ENCODE data around the gene DOC2B. TPM values are rescaled to one million over a fixed set of nuclear protein-coding genes. Genes with fewer than 3 reads are reported as not detected.

Gene DOC2B
- total and polyA plus RNA-seq, 2 experiments from 2014 or later = 0.42 to 3.8 TPM

DNA sequence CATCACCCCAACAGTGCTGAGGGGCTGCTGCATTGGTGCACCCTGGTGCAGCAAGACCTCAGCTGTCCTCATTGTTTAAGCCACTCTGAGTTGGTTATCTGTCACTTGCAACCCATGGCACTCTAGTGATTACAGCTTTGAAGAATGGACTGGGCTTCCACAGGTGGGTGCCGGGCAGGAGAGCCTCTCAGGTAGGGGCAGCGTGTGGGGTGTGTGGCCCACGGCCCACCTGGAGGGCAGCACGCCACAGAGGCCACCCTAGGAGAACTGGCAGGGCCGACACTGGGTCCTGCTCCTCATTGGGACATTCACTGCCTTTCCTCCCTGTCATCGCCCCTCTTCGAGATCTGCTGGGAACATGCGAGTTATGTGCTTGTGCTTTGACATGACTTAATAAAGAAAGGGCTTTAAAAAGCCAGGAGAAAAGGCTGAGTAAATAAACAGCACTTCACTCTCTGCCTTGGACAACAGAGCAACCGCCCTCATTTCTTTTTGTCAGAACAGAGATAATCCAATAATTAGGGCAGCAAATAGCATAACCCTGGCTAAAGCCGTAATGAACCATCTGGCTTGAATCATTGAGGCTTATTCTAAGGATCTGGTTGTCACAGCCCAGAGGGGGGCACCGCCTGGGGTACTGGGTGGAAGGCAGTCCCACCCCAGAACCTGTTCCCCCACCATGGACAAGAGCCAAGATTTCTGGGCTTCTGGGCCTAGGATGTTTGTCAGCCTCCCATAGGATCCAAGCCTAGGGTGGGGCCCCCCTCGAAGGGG lies 3.0 kb downstream of the DOC2B start:
- Histone ChIP-seq H3K4me2 (no peak overlapping the region), H4K20me1 (replicated peaks; ENCODE audit: insufficient read depth) (no peaks in the 10 kb centered on the region), H3K79me2 (replicated peaks; ENCODE audit: insufficient read depth) (no peaks in the 10 kb centered on the region), H3K27ac (ENCODE audit: low read depth) (no peak overlapping the region), H3F3A (replicated peaks; ENCODE audit: low read depth) (peaks cover 10% of the 10 kb centered on the region; the same call in 1 of the 2 replicates), H3K4me1 (ENCODE audit: insufficient read depth) (peaks cover 7% of the 10 kb centered on the region), H3K36me3 (ENCODE audit: insufficient read depth) (no peaks in the 10 kb centered on the region), H3K4me3 (no peak overlapping the region), H2AFZ (no peak overlapping the region), H3K9me2 (ENCODE audit: insufficient read depth) (no peaks in the 10 kb centered on the region), H3K27me3 (ENCODE audit: insufficient read depth) (peaks cover 36% of the 10 kb centered on the region)
- no peak for TF ChIP-seq JUNB (IDR thresholded peaks at IDR 0.05; ENCODE audit: unreplicated experiment)
- no peak for TF ChIP-seq STAT1 (IDR thresholded peaks at IDR 0.05; ENCODE audit: unreplicated experiment)
- TF ChIP-seq POLR2AphosphoS5 (IDR thresholded peaks at IDR 0.05; ENCODE audit: low read depth) = no peak
- no peak for TF ChIP-seq ETS1 (IDR thresholded peaks at IDR 0.05)
- TF ChIP-seq ZNF114 (CRISPR knock-in tag; IDR thresholded peaks at IDR 0.05) = no peak
- TF ChIP-seq NANOG (IDR thresholded peaks at IDR 0.05; ENCODE audit: borderline replicate concordance) = no peak
- TF ChIP-seq, protein P1, sequence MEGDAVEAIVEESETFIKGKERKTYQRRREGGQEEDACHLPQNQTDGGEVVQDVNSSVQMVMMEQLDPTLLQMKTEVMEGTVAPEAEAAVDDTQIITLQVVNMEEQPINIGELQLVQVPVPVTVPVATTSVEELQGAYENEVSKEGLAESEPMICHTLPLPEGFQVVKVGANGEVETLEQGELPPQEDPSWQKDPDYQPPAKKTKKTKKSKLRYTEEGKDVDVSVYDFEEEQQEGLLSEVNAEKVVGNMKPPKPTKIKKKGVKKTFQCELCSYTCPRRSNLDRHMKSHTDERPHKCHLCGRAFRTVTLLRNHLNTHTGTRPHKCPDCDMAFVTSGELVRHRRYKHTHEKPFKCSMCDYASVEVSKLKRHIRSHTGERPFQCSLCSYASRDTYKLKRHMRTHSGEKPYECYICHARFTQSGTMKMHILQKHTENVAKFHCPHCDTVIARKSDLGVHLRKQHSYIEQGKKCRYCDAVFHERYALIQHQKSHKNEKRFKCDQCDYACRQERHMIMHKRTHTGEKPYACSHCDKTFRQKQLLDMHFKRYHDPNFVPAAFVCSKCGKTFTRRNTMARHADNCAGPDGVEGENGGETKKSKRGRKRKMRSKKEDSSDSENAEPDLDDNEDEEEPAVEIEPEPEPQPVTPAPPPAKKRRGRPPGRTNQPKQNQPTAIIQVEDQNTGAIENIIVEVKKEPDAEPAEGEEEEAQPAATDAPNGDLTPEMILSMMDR (conservative IDR thresholded peaks at IDR 0.05; ENCODE audit: low read depth in 2 of 2) = no peak
- TF ChIP-seq CREB1 (CRISPR knock-in tag; IDR thresholded peaks at IDR 0.05; ENCODE audit: low read depth) = no peak
- Mint-ChIP-seq H3K4me3 (no peak overlapping the region), H3K27ac (no peak overlapping the region), H3K27me3 (ENCODE audit: insufficient read depth, low read depth, poor library complexity) (peaks cover 33% of the 10 kb centered on the region), H3K9me3 (no peaks in the 10 kb centered on the region), H3K4me1 (peaks cover 13% of the 10 kb centered on the region), H3K36me3 (ENCODE audit: low read depth) (no peaks in the 10 kb centered on the region; the same call in 2 of the 3 replicates)
- ATAC-seq (no peak), DNase-seq (ENCODE audit: low spot score) (no peak)

DNA sequence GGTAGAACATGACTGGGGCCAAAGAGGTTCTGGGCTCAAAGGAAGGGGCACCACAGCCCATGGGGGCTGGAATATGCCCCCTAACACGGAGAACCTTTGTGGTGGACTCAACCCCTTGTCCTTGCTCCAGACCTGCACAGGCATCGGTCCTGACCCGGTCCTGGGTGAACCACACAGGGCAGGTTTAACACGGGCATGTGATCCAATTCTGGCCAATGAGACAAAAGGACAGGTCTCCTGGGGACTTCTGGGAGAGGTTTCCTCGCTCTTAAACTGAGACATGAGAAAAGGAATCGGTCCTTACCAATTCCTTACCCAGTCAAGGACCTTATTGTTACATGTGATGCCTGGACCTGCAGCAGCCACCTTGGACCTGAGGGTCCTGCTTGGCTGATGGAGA lies 3.7 kb downstream of the DOC2B start:
- Histone ChIP-seq H3K4me1 (ENCODE audit: insufficient read depth) (peaks cover 7% of the 10 kb centered on the region), H3K9me2 (ENCODE audit: insufficient read depth) (no peaks in the 10 kb centered on the region), H4K20me1 (replicated peaks; ENCODE audit: insufficient read depth) (no peaks in the 10 kb centered on the region), H3K4me3 (no peak overlapping the region), H3F3A (replicated peaks; ENCODE audit: low read depth) (peaks cover 5% of the 10 kb centered on the region; the same call in 1 of the 2 replicates), H2AFZ (no peak overlapping the region), H3K36me3 (ENCODE audit: insufficient read depth) (no peaks in the 10 kb centered on the region), H3K79me2 (replicated peaks; ENCODE audit: insufficient read depth) (no peaks in the 10 kb centered on the region), H3K27me3 (ENCODE audit: insufficient read depth) (peaks cover 30% of the 10 kb centered on the region), H3K27ac (ENCODE audit: low read depth) (no peak overlapping the region), H3K4me2 (no peak overlapping the region)
- ATAC-seq (no peak), DNase-seq (ENCODE audit: low spot score) (no peak)
- no peaks in the 10 kb centered on the region for H3K9me3 Mint-ChIP-seq
- peaks cover 10% of the 10 kb centered on the region for H3K4me1 Mint-ChIP-seq
- no peak overlapping the region for H3K27ac Mint-ChIP-seq
- no peak overlapping the region for H3K4me3 Mint-ChIP-seq
- no peaks in the 10 kb centered on the region; the same call in 2 of the 3 replicates for H3K36me3 Mint-ChIP-seq (ENCODE audit: low read depth)
- peaks cover 26% of the 10 kb centered on the region for H3K27me3 Mint-ChIP-seq (ENCODE audit: insufficient read depth, low read depth, poor library complexity)
- TF ChIP-seq JUNB (IDR thresholded peaks at IDR 0.05; ENCODE audit: unreplicated experiment) (no peak), NANOG (IDR thresholded peaks at IDR 0.05; ENCODE audit: borderline replicate concordance) (no peak), ETS1 (IDR thresholded peaks at IDR 0.05) (no peak), CREB1 (CRISPR knock-in tag; IDR thresholded peaks at IDR 0.05; ENCODE audit: low read depth) (no peak), POLR2AphosphoS5 (IDR thresholded peaks at IDR 0.05; ENCODE audit: low read depth) (no peak), EZH2phosphoT487 (IDR thresholded peaks at IDR 0.05; ENCODE audit: unreplicated experiment) (no peak)
- TF ChIP-seq, protein P1 (conservative IDR thresholded peaks at IDR 0.05; ENCODE audit: low read depth in 2 of 2) = no peak

Measured in GM23338 (cell line).